Ishikawa (cell line): ENCODE results near the gene ANKRD27.

Experiments
- CEBPB ChIP-seq: IDR thresholded peaks from 2 replicates; pipeline ENCODE4 v1.6.1; 2012
- CREB1 ChIP-seq: IDR thresholded peaks from 2 replicates; pipeline ENCODE4 v1.6.1; 2012; ENCODE audit warnings: low read depth
- EGR1 ChIP-seq: IDR thresholded peaks from 2 replicates; pipeline ENCODE4 v1.6.1; 2012
- EP300 ChIP-seq: IDR thresholded peaks from 2 replicates; pipeline ENCODE4 v1.6.1; 2012; ENCODE audit warnings: borderline replicate concordance
- FOXM1 ChIP-seq: IDR thresholded peaks from 2 replicates; pipeline ENCODE4 v1.6.1; 2012; ENCODE audit warnings: low read depth, borderline replicate concordance
- NFIC ChIP-seq: IDR thresholded peaks from 2 replicates; pipeline ENCODE4 v1.6.1; 2012
- RAD21 ChIP-seq: IDR thresholded peaks from 2 replicates; pipeline ENCODE4 v1.6.1; 2012; ENCODE audit warnings: low read depth
- TAF1 ChIP-seq: IDR thresholded peaks from 2 replicates; pipeline ENCODE4 v1.6.1; 2012; ENCODE audit warnings: low read depth, mild to moderate bottlenecking
- TCF12 ChIP-seq: IDR thresholded peaks from 2 replicates; pipeline ENCODE4 v1.6.1; 2012; ENCODE audit warnings: low read depth
- TEAD4 ChIP-seq: IDR thresholded peaks from 2 replicates; pipeline ENCODE4 v1.6.1; 2012
- YY1 ChIP-seq: IDR thresholded peaks from 2 replicates; pipeline ENCODE4 v1.6.1; 2012; ENCODE audit warnings: low read depth
- ZBTB7A ChIP-seq: IDR thresholded peaks from 2 replicates; pipeline ENCODE4 v1.6.1; 2012; ENCODE audit warnings: low read depth
- TF ChIP-seq, protein P1 (sequence below): IDR thresholded peaks from 2 replicates; pipeline ENCODE4 v1.6.1; 2012
- TF ChIP-seq, protein P2 (sequence below): IDR thresholded peaks from 2 replicates; pipeline ENCODE4 v1.6.1; 2012
- TF ChIP-seq, protein P3 (sequence below): IDR thresholded peaks from 2 replicates; pipeline ENCODE4 v1.6.1; 2012; ENCODE audit warnings: low read depth, mild to moderate bottlenecking

ANKRD27 gene

DNA sequence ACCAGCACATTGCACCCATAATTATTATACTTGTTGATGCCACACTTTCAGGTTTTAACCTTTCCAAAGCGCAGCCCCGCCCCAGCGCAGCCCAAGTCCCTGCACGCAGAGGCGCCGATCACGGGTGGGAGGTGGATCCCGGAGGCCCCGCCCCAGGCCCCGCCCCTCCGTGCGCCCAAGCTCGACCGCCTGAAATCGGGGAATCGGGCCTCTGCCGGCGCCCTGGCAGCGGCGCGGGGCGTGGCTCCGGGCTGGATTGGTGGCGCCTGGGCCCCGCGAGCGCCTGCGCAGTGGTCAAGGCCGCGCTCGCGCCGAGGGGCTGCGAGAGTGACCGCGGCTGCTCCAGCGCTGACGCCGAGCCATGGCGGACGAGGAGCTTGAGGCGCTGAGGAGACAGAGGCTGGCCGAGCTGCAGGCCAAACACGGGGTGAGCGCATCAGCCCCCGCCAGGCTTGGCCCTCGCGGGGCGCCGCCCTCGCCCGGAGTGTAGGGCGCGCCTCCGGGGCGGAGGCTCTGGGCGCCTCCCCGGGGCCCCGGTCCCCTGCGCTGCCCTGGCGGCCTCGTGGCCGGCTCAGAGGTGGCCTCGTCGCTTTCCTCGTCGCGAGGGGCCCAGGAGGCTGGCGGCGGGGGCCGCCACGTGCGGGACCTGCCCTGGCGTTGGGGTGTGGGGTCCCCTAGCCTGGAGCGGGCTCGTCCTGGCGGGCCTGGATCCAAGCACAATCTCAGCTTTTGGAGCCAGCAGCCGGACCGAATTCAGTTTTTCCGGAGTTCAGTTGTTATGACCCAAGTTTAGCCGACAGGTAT lies 93.9 kb downstream of the ANKRD27 start, which contains the start of gene PDCD5:
Gene PDCD5, plus strand, starts transcription at position 290 of the 804 bp plus-strand sequence. Its CDS starts 72 bp downstream, at position 362.
- no peak; the same call in 1 of the 2 replicates for TF ChIP-seq TAF1
- no peak for TF ChIP-seq EP300
- peak; percentile 82 for TF ChIP-seq YY1
- TF ChIP-seq NFIC = no peak
- TF ChIP-seq, protein P1, sequence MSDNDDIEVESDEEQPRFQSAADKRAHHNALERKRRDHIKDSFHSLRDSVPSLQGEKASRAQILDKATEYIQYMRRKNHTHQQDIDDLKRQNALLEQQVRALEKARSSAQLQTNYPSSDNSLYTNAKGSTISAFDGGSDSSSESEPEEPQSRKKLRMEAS = peak; percentile 82
- peak; percentile 10; the same call in 1 of the 2 replicates for TF ChIP-seq TCF12
- no peak for TF ChIP-seq ZBTB7A
- no peak for TF ChIP-seq FOXM1

DNA sequence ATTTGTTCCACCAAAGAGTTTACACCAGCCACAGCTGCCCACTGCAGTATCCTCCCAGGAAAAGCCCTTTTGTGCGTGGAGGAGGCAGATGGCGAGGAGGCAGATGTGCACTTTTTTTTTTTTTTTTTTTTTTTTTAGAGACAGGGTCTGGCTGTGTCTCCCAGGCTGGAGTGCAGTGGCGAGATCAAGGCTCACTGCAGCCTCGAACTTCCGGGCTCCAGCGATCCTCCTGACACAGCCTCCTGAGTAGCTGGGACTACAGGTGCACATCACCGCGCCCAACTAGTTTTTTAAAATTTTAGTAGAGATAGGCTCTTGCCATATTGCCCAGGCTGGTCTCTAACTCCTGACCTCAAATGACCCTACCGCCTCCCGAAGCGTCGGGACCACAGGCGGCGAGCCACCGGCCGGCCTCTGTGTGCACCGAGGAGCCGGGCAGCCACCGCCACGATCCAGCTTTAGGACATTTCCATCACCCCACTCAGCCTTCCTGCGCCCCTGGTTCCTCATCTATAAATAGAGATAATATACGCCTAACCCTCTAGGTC lies 94.6 kb downstream of the ANKRD27 start:
- no peak for TF ChIP-seq EGR1
- TF ChIP-seq CEBPB = no peak
- no peak for TF ChIP-seq TAF1
- TF ChIP-seq, protein P2, sequence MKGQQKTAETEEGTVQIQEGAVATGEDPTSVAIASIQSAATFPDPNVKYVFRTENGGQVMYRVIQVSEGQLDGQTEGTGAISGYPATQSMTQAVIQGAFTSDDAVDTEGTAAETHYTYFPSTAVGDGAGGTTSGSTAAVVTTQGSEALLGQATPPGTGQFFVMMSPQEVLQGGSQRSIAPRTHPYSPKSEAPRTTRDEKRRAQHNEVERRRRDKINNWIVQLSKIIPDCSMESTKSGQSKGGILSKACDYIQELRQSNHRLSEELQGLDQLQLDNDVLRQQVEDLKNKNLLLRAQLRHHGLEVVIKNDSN = no peak
- 0 out of 2 replicates have a peak, but pooled peaks have one; percentile 58 for TF ChIP-seq ZBTB7A
- TF ChIP-seq NFIC = no peak
- no peak for TF ChIP-seq YY1

DNA sequence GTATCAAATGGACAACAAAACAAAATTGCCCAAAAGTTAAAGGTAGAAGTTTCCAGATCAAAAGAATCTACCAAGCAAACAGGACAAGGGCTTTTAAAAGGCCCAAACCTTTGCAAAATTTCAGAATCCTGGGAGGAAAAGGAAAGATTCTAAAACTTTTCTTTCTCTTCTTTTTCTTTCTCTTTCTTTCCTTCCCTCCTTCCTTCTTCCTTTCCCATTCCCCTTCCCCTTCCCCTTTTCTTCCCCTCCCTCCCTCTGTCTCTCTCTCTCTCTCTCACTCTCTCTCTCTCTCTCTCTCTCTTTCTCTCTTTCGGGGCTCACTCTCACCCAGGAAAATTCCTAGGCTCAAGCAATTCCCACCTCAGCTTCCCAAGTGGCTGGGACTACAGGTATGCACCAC lies 98.2 kb downstream of the ANKRD27 start:
- no peak for TF ChIP-seq TCF12
- no peak for TF ChIP-seq CREB1
- TF ChIP-seq EGR1 = no peak
- TF ChIP-seq, protein P1 = no peak
- no peak for TF ChIP-seq CEBPB
- no peak for TF ChIP-seq FOXM1

DNA sequence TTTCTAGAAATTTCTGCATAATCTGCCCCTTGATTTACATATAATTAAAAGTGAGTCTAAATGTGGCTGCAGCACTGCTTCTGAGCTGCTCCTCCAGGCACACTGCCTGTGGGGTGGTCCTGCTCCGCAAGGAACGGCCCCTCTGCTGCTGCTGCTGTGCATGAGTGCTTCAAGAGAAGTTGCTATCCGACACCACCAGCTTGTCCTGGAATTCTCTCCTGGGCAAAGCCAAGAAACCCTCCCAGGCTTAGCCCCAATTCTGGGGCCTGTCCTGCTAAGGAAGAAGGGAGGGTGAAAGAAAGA lies 101.5 kb downstream of the ANKRD27 start:
- TF ChIP-seq, protein P2 = no peak
- no peak for TF ChIP-seq CEBPB
- no peak for TF ChIP-seq ZBTB7A

DNA sequence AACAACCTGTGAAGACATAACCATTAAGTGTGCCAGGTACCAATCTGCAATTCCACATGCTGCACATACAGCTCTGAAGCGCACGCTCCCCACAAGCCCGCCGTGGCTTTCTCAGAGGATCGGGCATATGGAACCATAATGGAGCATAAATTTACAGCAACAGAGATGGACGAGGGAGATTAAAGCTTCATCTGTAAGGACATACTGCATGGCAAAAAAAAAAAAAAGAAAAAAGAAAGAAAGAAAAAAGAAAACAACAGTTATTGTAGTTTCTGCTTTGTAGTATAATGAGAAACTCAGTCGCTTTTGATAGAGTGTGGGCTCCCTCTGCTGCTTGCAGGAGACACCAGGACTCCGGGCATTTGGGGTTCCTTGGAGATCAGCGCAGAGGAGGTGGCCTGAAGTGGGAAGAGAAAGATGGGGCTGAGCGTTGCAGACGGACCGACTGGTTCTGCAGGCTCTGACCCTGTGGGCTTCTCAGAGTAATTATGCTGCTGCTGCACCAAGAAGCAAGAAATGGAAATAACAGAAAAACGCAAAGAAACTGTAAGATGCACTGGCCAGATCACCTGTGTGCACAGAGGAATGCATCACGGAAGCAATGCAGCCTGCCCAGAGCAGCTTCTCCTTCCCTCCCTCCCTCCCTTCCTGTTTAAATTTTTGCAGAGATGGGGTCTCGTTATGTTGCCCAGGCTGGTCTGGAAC lies 104.7 kb downstream of the ANKRD27 start:
- TF ChIP-seq, protein P3, sequence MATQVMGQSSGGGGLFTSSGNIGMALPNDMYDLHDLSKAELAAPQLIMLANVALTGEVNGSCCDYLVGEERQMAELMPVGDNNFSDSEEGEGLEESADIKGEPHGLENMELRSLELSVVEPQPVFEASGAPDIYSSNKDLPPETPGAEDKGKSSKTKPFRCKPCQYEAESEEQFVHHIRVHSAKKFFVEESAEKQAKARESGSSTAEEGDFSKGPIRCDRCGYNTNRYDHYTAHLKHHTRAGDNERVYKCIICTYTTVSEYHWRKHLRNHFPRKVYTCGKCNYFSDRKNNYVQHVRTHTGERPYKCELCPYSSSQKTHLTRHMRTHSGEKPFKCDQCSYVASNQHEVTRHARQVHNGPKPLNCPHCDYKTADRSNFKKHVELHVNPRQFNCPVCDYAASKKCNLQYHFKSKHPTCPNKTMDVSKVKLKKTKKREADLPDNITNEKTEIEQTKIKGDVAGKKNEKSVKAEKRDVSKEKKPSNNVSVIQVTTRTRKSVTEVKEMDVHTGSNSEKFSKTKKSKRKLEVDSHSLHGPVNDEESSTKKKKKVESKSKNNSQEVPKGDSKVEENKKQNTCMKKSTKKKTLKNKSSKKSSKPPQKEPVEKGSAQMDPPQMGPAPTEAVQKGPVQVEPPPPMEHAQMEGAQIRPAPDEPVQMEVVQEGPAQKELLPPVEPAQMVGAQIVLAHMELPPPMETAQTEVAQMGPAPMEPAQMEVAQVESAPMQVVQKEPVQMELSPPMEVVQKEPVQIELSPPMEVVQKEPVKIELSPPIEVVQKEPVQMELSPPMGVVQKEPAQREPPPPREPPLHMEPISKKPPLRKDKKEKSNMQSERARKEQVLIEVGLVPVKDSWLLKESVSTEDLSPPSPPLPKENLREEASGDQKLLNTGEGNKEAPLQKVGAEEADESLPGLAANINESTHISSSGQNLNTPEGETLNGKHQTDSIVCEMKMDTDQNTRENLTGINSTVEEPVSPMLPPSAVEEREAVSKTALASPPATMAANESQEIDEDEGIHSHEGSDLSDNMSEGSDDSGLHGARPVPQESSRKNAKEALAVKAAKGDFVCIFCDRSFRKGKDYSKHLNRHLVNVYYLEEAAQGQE = no peak
- peak; percentile 89 for TF ChIP-seq RAD21

DNA sequence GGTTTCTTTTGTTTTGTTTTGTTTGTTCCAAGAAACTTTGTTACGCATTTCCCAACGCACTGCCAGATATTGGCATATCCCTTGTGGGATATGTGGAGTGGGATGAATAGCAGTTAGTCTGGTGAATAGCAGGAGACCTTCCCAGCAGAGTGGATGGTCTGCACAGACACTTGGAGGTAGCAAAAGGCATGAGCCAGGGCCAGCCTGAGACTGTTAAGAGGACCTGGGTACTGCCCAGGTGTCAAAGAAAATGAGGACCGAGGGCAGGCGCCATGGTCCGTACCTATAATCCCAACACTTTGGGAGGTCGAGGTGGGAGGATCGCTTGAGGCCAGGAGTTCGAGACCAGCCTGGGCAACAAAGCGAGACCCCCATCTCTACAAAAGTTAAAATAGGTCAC lies 107.5 kb downstream of the ANKRD27 start:
- no peak for TF ChIP-seq CREB1
- no peak for TF ChIP-seq ZBTB7A
- TF ChIP-seq, protein P2 = no peak
- TF ChIP-seq FOXM1 = no peak
- no peak for TF ChIP-seq EGR1
- TF ChIP-seq EP300 = no peak

DNA sequence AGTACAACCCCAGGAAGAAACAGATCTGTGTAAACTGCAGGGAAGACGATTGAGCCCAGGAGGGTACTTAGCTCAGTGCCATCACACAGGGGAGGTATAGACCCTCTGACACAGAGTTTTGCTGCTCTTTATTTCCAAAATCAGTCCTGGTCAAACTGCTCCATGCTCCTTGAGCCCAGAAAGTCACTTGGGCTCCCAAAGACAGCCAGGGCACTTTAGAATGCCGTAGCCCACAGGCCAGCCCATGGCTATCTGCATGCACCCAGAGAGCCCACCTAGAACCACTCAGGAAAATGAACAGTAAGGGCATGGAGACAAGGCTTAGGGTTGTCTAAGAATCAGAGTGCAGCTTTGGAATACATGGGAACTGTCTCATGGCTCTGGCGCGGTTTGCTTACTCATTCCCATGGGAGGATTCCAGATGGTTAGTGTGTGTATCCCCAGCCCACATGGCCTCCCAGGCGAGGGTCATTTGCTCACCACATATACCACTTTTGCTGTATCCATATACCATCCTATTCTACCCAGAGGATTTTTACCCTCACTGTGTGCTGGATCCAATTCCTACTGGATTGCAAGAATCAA lies 108.6 kb downstream of the ANKRD27 start:
- TF ChIP-seq RAD21 = no peak
- TF ChIP-seq TEAD4 = no peak
- TF ChIP-seq NFIC = no peak
- no peak for TF ChIP-seq ZBTB7A
- TF ChIP-seq, protein P1 = no peak
- TF ChIP-seq EGR1 = no peak
